GM18520 (cell line): ENCODE measurements around the gene CMTM5.
"Not testable (repeated sequence)": the region's sequence is repeated elsewhere in the genome, so short reads cannot be mapped to it uniquely, and the experiment has no call there.

Experiments
- ATAC-seq: cut with Tn5 transposase; IDR thresholded peaks from one replicate; pipeline ENCODE4 v1.9.1; 2021; ENCODE audit not compliant: unreplicated experiment

CMTM5 gene

GRCh38 chr14:23411563-23412525, 35.0 kb downstream of the CMTM5 start:
- ATAC-seq = no peak

- no peak for ATAC-seq
These were observed 36.8 kb downstream of the CMTM5 start for GRCh38 chr14:23413681-23414080.

- no peak for ATAC-seq
These were observed 37.4 kb downstream of the CMTM5 start for GRCh38 chr14:23414254-23414653.

GRCh38 chr14:23414906-23415820, 38.3 kb downstream of the CMTM5 start:
- ATAC-seq = no peak

GRCh38 chr14:23415821-23416778, 39.3 kb downstream of the CMTM5 start:
- no peak for ATAC-seq

- ATAC-seq = no peak
These were observed 40.0 kb downstream of the CMTM5 start for GRCh38 chr14:23416801-23417200.

GRCh38 chr14:23417269-23417668, 40.4 kb downstream of the CMTM5 start:
- ATAC-seq = not testable (repeated sequence)

- ATAC-seq = no peak
These were observed 41.2 kb downstream of the CMTM5 start for GRCh38 chr14:23418021-23418420.

- ATAC-seq = not testable (repeated sequence)
These were observed 42.8 kb downstream of the CMTM5 start for GRCh38 chr14:23419646-23420045.

- no peak for ATAC-seq
These were observed 44.7 kb downstream of the CMTM5 start for GRCh38 chr14:23421594-23421993.

GRCh38 chr14:23423657-23424056, 46.8 kb downstream of the CMTM5 start:
- ATAC-seq = no peak

GRCh38 chr14:23425169-23425568, 48.3 kb downstream of the CMTM5 start:
- ATAC-seq = no peak

GRCh38 chr14:23425798-23426197, 49.0 kb downstream of the CMTM5 start:
- ATAC-seq = not testable (repeated sequence)

GRCh38 chr14:23428686-23429495, 52.0 kb downstream of the CMTM5 start:
- no peak for ATAC-seq
